ENCODE results near the gene ALOX5. TPM values are rescaled to one million over a fixed set of nuclear protein-coding genes. Genes with fewer than 3 reads are reported as not detected.

ALOX5 gene
- total RNA-seq, 1 experiment from 2014 or later, result 0.11 TPM

GRCh38 chr10:45375716-45376231, 1.8 kb downstream of the ALOX5 start:
- ChIA-PET CTCF (no interaction called here), POLR2A (ENCODE audit: unreplicated experiment) (no interaction called here)
- no peaks in the 10 kb centered on the region for H3F3A ChIP-seq (ENCODE audit: low read length, unreplicated experiment)
- H3K9ac ChIP-seq (ENCODE audit: low read length), result no peak overlapping the region
- H3K27me3 ChIP-seq (ENCODE audit: low read length), result peaks cover 59% of the 10 kb centered on the region
- TF ChIP-seq EZH2 (IDR thresholded peaks at IDR 0.05; ENCODE audit: low read length, unreplicated experiment) (no peak), EZH2phosphoT487 (IDR thresholded peaks at IDR 0.05; ENCODE audit: borderline replicate concordance, low read length) (no peak), CTCF (conservative IDR thresholded peaks at IDR 0.05; ENCODE audit: low read depth, low read length) (no peak)
- H3K4me2 ChIP-seq (ENCODE audit: low read length), result no peak overlapping the region
- H4K20me1 ChIP-seq (ENCODE audit: low read length), result no peaks in the 10 kb centered on the region
- no TSS peak for BruUV-seq (replicated peaks)
- H3K4me3 ChIP-seq (ENCODE audit: low read length), result no peak overlapping the region
- peaks cover 24% of the 10 kb centered on the region for H3K4me1 ChIP-seq (ENCODE audit: insufficient read depth, low read length)
- no peak for ATAC-seq
- no peak overlapping the region for H3K27ac ChIP-seq (ENCODE audit: low read length)
- H3K79me2 ChIP-seq (ENCODE audit: low read length), result no peaks in the 10 kb centered on the region
- H2AFZ ChIP-seq (ENCODE audit: low read length), result no peak overlapping the region
- no peaks in the 10 kb centered on the region for H3K9me3 ChIP-seq (ENCODE audit: low read length)
- no peaks in the 10 kb centered on the region for H3K36me3 ChIP-seq (ENCODE audit: low read depth, low read length)
- no peak for DNase-seq
- intact Hi-C loops (cut with micrococcal nuclease), result no loop called here
- no peaks in the 10 kb centered on the region for H3K9me2 ChIP-seq (replicated peaks; ENCODE audit: low read length)

- ChIA-PET POLR2A (ENCODE audit: unreplicated experiment) (no interaction called here), CTCF (no interaction called here)
- Histone ChIP-seq H3K9ac (ENCODE audit: low read length) (no peak overlapping the region), H3K4me3 (ENCODE audit: low read length) (no peak overlapping the region), H3K36me3 (ENCODE audit: low read depth, low read length) (no peaks in the 10 kb centered on the region), H3K4me2 (ENCODE audit: low read length) (no peak overlapping the region), H3F3A (ENCODE audit: low read length, unreplicated experiment) (no peaks in the 10 kb centered on the region), H4K20me1 (ENCODE audit: low read length) (no peaks in the 10 kb centered on the region), H3K9me2 (replicated peaks; ENCODE audit: low read length) (no peaks in the 10 kb centered on the region), H2AFZ (ENCODE audit: low read length) (no peak overlapping the region), H3K9me3 (ENCODE audit: low read length) (no peaks in the 10 kb centered on the region), H3K4me1 (ENCODE audit: insufficient read depth, low read length) (peaks cover 24% of the 10 kb centered on the region), H3K27me3 (ENCODE audit: low read length) (peaks cover 53% of the 10 kb centered on the region), H3K79me2 (ENCODE audit: low read length) (no peaks in the 10 kb centered on the region), H3K27ac (ENCODE audit: low read length) (no peak overlapping the region)
- no TSS peak for BruUV-seq (replicated peaks)
- DNase-seq (peak; percentile 31), ATAC-seq (no peak)
- intact Hi-C loops (cut with micrococcal nuclease), result no loop called here
- TF ChIP-seq CTCF (conservative IDR thresholded peaks at IDR 0.05; ENCODE audit: low read depth, low read length) (no peak), EZH2 (IDR thresholded peaks at IDR 0.05; ENCODE audit: low read length, unreplicated experiment) (no peak), EZH2phosphoT487 (IDR thresholded peaks at IDR 0.05; ENCODE audit: borderline replicate concordance, low read length) (no peak)
Measured at GRCh38 chr10:45376371-45376801, 2.4 kb downstream of the ALOX5 start.

- TF ChIP-seq EZH2 (IDR thresholded peaks at IDR 0.05; ENCODE audit: low read length, unreplicated experiment), result no peak
- TF ChIP-seq EZH2phosphoT487 (IDR thresholded peaks at IDR 0.05; ENCODE audit: borderline replicate concordance, low read length), result no peak
- TF ChIP-seq CTCF (conservative IDR thresholded peaks at IDR 0.05; ENCODE audit: low read depth, low read length), result no peak
- BruUV-seq (replicated peaks), result no TSS peak
- Histone ChIP-seq H2AFZ (ENCODE audit: low read length) (no peak overlapping the region), H3K4me3 (ENCODE audit: low read length) (no peak overlapping the region), H3K4me1 (ENCODE audit: insufficient read depth, low read length) (peaks cover 24% of the 10 kb centered on the region), H3K79me2 (ENCODE audit: low read length) (no peaks in the 10 kb centered on the region), H4K20me1 (ENCODE audit: low read length) (no peaks in the 10 kb centered on the region), H3K27me3 (ENCODE audit: low read length) (peaks cover 47% of the 10 kb centered on the region), H3K9ac (ENCODE audit: low read length) (no peak overlapping the region), H3K27ac (ENCODE audit: low read length) (no peak overlapping the region), H3K9me2 (replicated peaks; ENCODE audit: low read length) (no peaks in the 10 kb centered on the region), H3K4me2 (ENCODE audit: low read length) (no peak overlapping the region), H3F3A (ENCODE audit: low read length, unreplicated experiment) (no peaks in the 10 kb centered on the region), H3K36me3 (ENCODE audit: low read depth, low read length) (no peaks in the 10 kb centered on the region), H3K9me3 (ENCODE audit: low read length) (no peaks in the 10 kb centered on the region)
- ATAC-seq, result no peak
- CTCF ChIA-PET, result no interaction called here
- no peak for DNase-seq
- POLR2A ChIA-PET (ENCODE audit: unreplicated experiment), result no interaction called here
- intact Hi-C loops (cut with micrococcal nuclease), result no loop called here
Measured at GRCh38 chr10:45377321-45377720, 3.3 kb downstream of the ALOX5 start.
